ENCODE data around the gene BOC. TPM values are rescaled to one million over a fixed set of nuclear protein-coding genes. Genes with fewer than 3 reads are reported as not detected.

Gene BOC
- polyA plus RNA-seq, 6 donors from 2014 or later = not detected

DNA sequence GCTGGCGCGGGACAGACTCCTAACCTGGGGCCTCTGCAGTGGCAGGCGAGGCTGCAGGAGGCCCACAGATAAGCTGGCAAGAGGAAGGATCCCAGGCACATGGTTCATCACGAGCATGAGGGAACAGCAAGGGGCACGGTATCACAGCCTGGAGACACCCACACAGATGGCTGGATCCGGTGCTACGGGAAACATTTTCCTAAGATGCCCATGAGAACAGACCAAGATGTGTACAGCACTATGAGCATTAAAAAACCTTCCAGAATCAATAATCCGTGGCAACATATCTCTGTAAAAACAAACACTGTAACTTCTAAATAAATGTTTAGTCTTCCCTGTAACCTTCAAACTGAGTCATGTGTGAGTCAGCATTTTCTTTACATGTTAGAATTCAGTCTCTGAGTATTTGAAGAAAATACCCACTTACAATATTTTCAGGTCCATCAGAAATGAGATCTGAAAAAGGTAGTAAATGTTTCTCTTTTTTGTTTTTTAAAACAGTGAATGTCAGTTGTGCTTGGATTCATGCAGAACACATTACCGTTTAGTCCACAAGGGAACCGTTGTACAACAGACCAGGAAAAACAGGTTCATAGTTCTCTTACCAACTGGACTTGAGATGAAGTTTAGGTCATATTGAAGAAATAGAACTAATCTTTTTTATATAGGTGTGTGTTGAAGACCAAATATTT is 75.9 kb downstream of the BOC start:
- H3K27me3 Mint-ChIP-seq = no peaks in the 10 kb centered on the region
- no peak overlapping the region for H3K4me3 Mint-ChIP-seq
- no peak for DNase-seq
- H3K36me3 Mint-ChIP-seq = no peaks in the 10 kb centered on the region
- ATAC-seq (ENCODE audit: low read depth in 2 of 2) = no peak
- no peak overlapping the region for H3K27ac Mint-ChIP-seq
- no peaks in the 10 kb centered on the region for H3K4me1 Mint-ChIP-seq
- no peaks in the 10 kb centered on the region for H3K9me3 Mint-ChIP-seq

DNA sequence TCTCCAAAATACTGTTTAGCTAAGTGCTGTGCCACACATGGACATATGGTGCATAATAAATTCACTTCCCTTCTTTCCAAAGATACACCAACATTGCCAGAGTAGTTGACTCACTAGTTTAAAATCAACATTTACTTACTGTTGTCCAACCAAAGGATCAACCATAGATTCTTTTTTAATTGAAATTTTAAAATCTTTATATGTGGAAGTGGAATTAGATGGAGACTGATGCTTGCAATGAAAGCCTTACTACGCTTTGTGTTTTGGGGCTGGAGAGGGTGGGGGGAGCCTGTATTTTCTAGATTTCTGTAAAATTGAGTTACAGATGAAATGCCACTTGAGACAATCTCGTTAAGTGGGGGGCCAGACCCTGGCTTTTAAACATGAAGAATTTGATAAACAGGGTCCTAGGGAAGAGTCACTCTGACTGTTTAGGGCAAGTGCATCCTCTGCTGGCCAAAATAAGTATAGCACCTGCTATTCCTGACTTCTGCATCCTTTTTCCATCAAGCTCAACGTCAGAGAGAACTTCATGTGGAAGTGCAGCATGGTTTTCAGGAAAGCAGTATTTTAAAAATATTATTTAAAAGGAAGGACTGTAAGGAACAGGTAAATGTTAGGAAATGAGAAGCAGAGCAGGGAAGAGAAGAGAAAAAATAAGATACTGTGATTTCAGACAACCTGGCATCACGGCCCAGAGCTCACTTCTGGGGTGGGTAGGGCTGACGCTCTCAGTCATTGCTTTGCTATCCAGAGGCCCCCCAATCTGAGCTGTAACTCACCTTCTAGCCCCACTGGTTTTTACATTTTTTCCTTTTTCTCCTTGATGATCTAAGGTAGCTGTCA is 76.7 kb downstream of the BOC start:
- Mint-ChIP-seq H3K4me3 (no peak overlapping the region), H3K27me3 (no peaks in the 10 kb centered on the region), H3K4me1 (no peaks in the 10 kb centered on the region), H3K27ac (no peak overlapping the region), H3K36me3 (no peaks in the 10 kb centered on the region), H3K9me3 (no peaks in the 10 kb centered on the region)
- ATAC-seq (ENCODE audit: low read depth in 2 of 2) (no peak), DNase-seq (peak; percentile 30)

DNA sequence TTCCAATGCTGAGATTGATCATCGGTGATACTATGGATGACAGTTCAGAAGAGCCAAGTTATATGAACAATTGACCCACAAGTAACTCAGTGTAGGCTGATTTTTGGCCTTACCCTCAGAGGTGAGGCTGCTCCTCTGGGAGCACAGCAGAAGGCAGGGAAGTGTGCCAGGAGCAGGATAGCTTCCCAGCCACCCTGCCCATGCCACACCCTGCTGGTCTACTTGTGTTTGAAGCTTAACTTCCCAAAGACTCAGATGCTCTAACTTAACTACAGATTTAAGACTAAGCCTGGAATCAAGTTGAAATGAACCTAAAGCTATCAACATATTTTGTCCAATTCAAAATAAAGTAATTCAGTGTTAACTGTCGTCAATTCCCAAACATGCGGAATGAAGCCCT is 77.5 kb downstream of the BOC start:
- no peak for ATAC-seq (ENCODE audit: low read depth in 2 of 2)
- peaks cover 0 to under 1% of the 10 kb centered on the region in 2 donors for H3K36me3 Mint-ChIP-seq
- no peaks in the 10 kb centered on the region for H3K9me3 Mint-ChIP-seq
- H3K4me3 Mint-ChIP-seq = no peak overlapping the region
- no peaks in the 10 kb centered on the region for H3K27me3 Mint-ChIP-seq
- no peak overlapping the region for H3K27ac Mint-ChIP-seq
- H3K4me1 Mint-ChIP-seq = no peaks in the 10 kb centered on the region
- no peak for DNase-seq

DNA sequence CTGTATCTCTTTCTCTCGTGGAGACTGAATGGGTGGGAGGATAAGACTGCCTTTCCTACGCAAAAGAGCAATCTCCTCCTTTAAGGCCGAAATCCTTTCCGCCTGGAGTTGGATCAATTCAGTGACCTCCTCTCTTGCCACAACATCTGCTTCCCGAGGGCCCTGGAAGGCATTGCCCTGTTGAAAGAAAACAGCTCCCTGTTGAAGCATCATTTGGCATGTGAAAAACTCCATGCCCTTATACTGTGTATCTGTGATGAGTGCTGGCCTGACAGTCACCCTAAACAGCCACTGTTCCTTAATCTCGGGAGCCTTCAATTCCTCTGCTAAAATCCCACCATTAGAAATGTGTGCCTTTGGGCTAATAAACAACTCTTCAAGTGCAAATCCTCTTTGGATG is 80.2 kb downstream of the BOC start:
- ATAC-seq (ENCODE audit: low read depth in 2 of 2) (no peak), DNase-seq (no peak)
- Mint-ChIP-seq H3K9me3 (no peaks in the 10 kb centered on the region), H3K27ac (peak overlapping the region in 1 of 6 donors; percentile 57), H3K27me3 (no peaks in the 10 kb centered on the region), H3K4me1 (no peaks in the 10 kb centered on the region), H3K36me3 (peaks cover 4 to 13% of the 10 kb centered on the region in 2 donors), H3K4me3 (no peak overlapping the region)

DNA sequence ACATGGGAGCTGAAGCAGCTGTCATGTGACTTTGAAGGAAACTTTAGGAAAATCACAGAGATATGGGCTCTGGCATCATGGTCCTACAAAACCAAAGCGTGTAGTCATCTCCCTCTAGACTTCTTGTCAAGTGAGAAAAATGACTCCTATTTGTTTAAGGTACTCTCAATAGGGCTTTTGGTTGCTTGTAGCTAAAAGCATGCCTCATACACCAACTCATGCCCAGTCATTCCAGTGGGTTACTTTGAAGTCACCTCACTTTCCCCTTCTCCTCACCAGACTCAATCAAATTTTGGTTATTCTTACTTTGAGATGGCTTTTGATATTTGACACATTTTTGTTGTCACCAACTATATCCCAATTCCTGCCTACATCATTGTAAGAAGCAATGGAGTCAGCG is 81.6 kb downstream of the BOC start:
- Mint-ChIP-seq H3K4me3 (no peak overlapping the region), H3K27me3 (no peaks in the 10 kb centered on the region), H3K27ac (no peak overlapping the region), H3K36me3 (peaks cover 15 to 18% of the 10 kb centered on the region in 2 donors), H3K9me3 (no peaks in the 10 kb centered on the region), H3K4me1 (no peaks in the 10 kb centered on the region)
- DNase-seq (no peak), ATAC-seq (ENCODE audit: low read depth in 2 of 2) (no peak)

DNA sequence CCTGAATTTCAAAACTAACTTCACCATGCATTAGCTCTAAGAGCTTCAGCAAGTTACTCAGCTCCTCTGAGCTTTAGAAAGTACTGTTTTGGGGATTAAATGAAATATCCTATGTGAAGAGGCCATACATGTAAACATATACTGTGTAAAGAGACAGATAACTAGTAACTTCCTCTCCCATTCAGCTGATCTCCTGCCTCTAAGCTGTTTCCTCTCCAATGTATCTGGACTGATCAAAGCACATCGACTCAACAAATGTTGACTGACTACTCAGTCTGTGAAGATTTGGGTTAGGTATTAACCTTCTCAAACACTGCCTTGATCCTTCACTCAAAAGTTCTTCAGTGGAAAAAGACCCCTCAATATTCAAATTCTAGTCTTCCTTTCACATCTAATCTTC is 82.0 kb downstream of the BOC start:
- no peak overlapping the region for H3K4me3 Mint-ChIP-seq
- DNase-seq (no peak), ATAC-seq (ENCODE audit: low read depth in 2 of 2) (no peak)
- H3K4me1 Mint-ChIP-seq = no peaks in the 10 kb centered on the region
- no peaks in the 10 kb centered on the region for H3K27me3 Mint-ChIP-seq
- H3K27ac Mint-ChIP-seq = no peak overlapping the region
- no peaks in the 10 kb centered on the region for H3K9me3 Mint-ChIP-seq
- H3K36me3 Mint-ChIP-seq = peaks cover 16 to 18% of the 10 kb centered on the region in 2 donors

DNA sequence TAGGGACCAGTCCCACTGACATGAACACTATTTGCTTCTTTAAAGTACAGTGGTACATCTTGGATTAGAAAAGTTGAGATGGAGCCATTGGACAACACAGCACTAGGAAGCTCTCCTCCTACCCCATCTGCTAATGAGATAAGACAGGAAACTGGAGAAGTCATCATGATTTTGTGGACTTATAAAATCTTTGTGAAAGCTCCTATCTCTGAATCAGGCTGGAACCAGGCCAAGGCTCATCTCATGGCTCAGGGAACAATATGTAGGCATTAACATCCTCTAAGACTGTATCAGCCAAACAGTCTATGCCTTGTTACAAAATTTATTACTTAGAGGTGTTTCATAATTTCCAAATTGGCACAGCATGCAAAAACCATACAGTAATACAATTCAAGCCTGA is 84.1 kb downstream of the BOC start:
- H3K4me3 Mint-ChIP-seq = no peak overlapping the region
- H3K36me3 Mint-ChIP-seq = peaks cover 18 to 28% of the 10 kb centered on the region in 2 donors
- H3K27me3 Mint-ChIP-seq = no peaks in the 10 kb centered on the region
- H3K9me3 Mint-ChIP-seq = no peaks in the 10 kb centered on the region
- H3K4me1 Mint-ChIP-seq = no peaks in the 10 kb centered on the region
- ATAC-seq (ENCODE audit: low read depth in 2 of 2) (no peak), DNase-seq (no peak)
- no peak overlapping the region for H3K27ac Mint-ChIP-seq

DNA sequence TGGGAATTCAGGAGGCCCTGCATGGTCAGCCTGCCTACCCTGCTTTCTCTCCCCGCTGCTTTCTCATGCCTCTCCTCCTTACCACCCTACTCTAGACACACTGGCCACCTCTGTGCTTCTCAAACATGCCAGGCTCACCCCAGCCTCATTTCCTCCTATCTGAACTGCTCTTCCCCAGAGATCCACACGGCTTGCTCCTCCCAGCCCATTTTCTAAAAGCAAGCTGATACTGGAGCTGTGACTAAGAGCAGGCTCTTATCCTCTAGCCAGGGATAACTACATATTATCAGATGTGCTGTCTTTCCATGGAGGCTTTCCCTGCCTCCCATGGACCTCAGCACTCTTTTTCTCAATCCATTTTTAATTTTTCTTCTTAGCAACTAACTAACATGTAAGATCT is 85.9 kb downstream of the BOC start:
- DNase-seq = no peak
- Mint-ChIP-seq H3K4me1 (no peaks in the 10 kb centered on the region), H3K4me3 (no peak overlapping the region), H3K36me3 (peaks cover 18 to 28% of the 10 kb centered on the region in 2 donors), H3K27ac (no peak overlapping the region), H3K27me3 (no peaks in the 10 kb centered on the region), H3K9me3 (no peaks in the 10 kb centered on the region)
- no peak for ATAC-seq (ENCODE audit: low read depth in 2 of 2)

DNA sequence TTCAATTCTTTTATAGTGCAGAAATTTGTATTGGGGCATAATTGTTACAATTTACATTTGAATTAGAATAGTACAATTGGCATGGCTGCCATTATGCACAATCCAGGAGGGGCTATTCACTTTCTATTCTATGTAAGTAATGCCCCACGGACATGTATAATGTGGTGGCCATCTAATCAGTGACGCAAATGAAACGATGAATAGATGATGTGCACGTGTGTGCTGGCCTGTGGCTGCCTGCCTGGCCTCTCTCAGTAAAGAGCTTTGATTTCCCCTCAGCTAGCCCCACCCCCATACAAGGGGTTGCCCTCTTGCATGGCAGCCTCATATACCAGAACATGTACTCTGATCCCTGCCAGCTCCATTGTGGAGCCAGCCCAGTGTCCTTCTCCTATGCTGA is 86.5 kb downstream of the BOC start:
- no peak for ATAC-seq (ENCODE audit: low read depth in 2 of 2)
- H3K4me3 Mint-ChIP-seq = no peak overlapping the region
- no peak overlapping the region for H3K27ac Mint-ChIP-seq
- H3K27me3 Mint-ChIP-seq = no peaks in the 10 kb centered on the region
- H3K4me1 Mint-ChIP-seq = no peaks in the 10 kb centered on the region
- peaks cover 18 to 28% of the 10 kb centered on the region in 2 donors for H3K36me3 Mint-ChIP-seq
- no peak for DNase-seq
- no peaks in the 10 kb centered on the region for H3K9me3 Mint-ChIP-seq

DNA sequence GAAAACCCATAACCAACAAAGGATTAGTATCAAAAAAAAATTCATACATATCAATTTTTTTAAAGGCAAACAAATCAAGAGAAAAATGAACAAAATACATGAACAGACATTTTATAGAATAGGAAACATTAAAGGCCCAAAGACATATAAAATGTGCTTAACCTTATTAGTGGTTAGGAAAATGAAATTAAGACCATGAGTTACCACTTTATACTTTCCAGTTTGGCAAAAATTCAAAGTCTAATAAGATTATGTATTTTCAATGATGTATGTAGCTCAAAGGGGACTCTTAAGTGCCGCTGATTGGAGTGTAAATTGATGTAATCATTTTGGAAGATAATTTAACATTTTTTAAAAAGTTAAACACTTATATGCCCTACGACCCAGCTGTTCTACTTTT is 89.2 kb downstream of the BOC start:
- Mint-ChIP-seq H3K27me3 (no peaks in the 10 kb centered on the region), H3K4me1 (no peaks in the 10 kb centered on the region), H3K27ac (no peak overlapping the region), H3K4me3 (no peak overlapping the region), H3K36me3 (peaks cover 16 to 28% of the 10 kb centered on the region in 2 donors), H3K9me3 (no peaks in the 10 kb centered on the region)
- no peak for ATAC-seq (ENCODE audit: low read depth in 2 of 2)
- no peak for DNase-seq

DNA sequence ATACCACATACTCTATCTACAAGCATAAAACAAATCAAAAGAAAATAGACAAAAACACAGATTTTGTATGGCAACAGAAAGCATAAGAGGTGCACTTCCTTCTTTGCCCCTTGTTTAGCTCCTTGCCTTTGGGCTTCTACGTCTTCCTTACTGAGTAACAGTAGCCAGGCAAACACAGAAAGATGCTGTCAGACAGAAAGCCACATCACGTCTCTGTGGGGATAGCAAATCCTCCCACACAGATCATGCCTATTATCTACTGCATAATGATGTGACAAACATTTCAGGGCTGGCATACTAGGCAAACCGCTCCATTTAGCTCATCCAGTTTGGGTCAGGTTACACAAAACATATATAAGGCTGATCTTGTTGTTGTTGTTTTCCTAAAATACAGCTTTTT is 92.7 kb downstream of the BOC start:
- no peaks in the 10 kb centered on the region for H3K9me3 Mint-ChIP-seq
- no peaks in the 10 kb centered on the region for H3K4me1 Mint-ChIP-seq
- H3K36me3 Mint-ChIP-seq = peaks cover 4% of the 10 kb centered on the region in 2 donors
- ATAC-seq (ENCODE audit: low read depth in 2 of 2) = no peak
- H3K27me3 Mint-ChIP-seq = no peaks in the 10 kb centered on the region
- no peak for DNase-seq
- H3K27ac Mint-ChIP-seq = no peak overlapping the region
- H3K4me3 Mint-ChIP-seq = no peak overlapping the region

DNA sequence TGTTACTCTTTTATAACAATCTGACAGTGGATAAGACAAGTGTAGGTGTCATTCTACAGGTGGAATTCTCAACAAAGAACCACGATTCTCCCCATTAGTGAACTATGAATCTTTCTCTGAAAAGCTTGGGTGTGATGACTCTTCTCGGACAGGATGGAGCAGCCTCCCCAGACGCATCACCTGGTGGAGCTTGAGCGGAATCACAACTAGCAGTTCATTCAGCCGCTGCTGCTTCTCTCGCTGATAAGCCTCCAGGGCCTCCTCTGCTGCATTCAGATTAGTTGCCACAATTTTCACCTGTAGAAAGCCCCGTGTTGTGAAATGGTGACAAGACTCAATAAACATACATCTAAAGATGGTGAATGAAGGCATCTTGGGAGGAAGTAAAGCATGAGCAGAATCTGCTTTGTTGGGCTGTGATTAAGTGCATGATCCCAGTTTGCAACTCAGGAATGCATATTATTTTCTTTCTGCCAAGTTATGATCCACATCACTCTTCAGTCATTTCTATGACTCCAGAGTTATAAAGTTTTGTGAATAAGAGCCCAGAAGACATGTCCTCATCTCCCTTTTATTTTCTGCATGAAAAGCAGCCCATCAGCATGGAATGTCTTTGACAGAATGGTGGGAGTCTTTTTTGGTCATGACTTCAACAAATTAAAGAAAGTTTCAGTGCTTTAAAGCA is 93.6 kb downstream of the BOC start:
- Mint-ChIP-seq H3K4me3 (no peak overlapping the region), H3K27me3 (no peaks in the 10 kb centered on the region), H3K36me3 (peaks cover 0 to 4% of the 10 kb centered on the region in 2 donors), H3K9me3 (no peaks in the 10 kb centered on the region), H3K27ac (no peak overlapping the region), H3K4me1 (no peaks in the 10 kb centered on the region)
- DNase-seq (no peak), ATAC-seq (ENCODE audit: low read depth in 2 of 2) (no peak)

DNA sequence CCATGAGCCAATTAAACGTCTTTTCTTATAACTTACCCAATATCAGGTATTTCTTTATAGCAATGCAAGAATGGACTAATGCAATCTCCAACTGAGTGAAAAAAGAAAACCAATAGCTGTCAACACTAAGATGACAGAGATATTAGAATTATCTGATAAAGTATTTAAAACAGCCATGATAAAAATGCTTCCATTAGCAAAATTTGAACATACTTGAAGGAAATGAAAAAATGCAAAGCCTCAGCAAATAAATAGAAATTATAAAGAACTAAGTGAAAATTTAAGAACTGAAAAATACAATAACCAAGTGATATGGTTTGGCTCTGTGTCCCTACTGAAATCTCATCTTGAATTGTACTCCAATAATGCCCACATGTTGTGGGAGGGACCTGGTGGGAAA is 99.6 kb downstream of the BOC start:
- no peaks in the 10 kb centered on the region for H3K27me3 Mint-ChIP-seq
- ATAC-seq (ENCODE audit: low read depth in 2 of 2) = no peak
- peaks cover 11 to 29% (median 22%) of the 10 kb centered on the region in 7 donors for H3K9me3 Mint-ChIP-seq
- peaks cover 38 to 39% of the 10 kb centered on the region in 2 donors for H3K36me3 Mint-ChIP-seq
- H3K27ac Mint-ChIP-seq = no peak overlapping the region
- peak overlapping the region in 1 of 8 donors; percentile 45 for H3K4me3 Mint-ChIP-seq
- DNase-seq = no peak
- H3K4me1 Mint-ChIP-seq = no peaks in the 10 kb centered on the region

DNA sequence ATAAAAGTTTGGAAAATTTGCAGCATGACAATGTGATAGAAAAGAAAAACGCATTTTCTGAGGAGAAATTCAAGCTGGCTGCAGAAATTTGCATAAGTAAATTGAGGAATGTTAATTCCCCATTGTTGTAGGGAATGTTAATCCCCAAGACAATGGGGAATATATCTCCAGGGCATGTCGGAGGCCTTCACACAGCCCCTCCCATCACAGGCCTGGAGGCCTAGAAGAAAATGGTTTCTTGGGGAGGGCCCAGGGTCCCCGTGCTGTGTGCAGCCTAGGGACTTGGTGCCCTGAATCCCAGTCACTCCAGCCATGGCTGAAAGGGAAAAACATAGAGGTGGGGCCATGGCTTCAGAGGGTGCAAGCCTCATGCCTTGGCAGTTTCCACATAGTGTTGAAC is 101.1 kb downstream of the BOC start:
- ATAC-seq (ENCODE audit: low read depth in 2 of 2) = no peak
- Mint-ChIP-seq H3K36me3 (peaks cover 43 to 49% of the 10 kb centered on the region in 2 donors), H3K27ac (no peak overlapping the region), H3K4me3 (no peak overlapping the region), H3K4me1 (no peaks in the 10 kb centered on the region), H3K9me3 (peaks cover 11 to 33% (median 25%) of the 10 kb centered on the region in 7 donors), H3K27me3 (no peaks in the 10 kb centered on the region)
- no peak for DNase-seq

Measured in naive B cell (primary cell).